IMR-90 (cell line): ENCODE results near the gene TTLL11. TPM values are rescaled to one million over a fixed set of nuclear protein-coding genes. Genes with fewer than 3 reads are reported as not detected.

Experiments used
- ATAC-seq: fragments of 200-7000 bp; cut with Tn5 transposase; 2 replicates; pipeline ENCODE4 v1.9.1; 2020; ENCODE audit warnings: low read depth, mild to moderate bottlenecking, moderate library complexity
- BruUV-seq: library from RNA; stranded (reverse); fragments of 400-500 nt; replicated peaks from 2 replicates; lab custom pipeline; 2021; lab: Mats Ljungman, UMichigan
- CTCF ChIA-PET: fragments of 300-600 bp; formaldehyde crosslinking; extraction: SDS; loops from one replicate; lab custom pipeline; 2021; ENCODE audit warnings: antibody characterized with exemption; lab: Yijun Ruan, JAX
- POLR2A ChIA-PET: fragments of 300-600 bp; sonication (Branson Sonifier 250); formaldehyde crosslinking; loops from one replicate; lab custom pipeline; 2022; ENCODE audit warnings: antibody characterized with exemption; ENCODE audit not compliant: unreplicated experiment; lab: Charles Lee
- DNase-seq: peaks from one replicate; pipeline ENCODE4 v3.0.0; 2013
- H2AFZ ChIP-seq: replicated peaks from 2 replicates; pipeline ENCODE3; 2013; ENCODE audit warnings: low read length, mild to moderate bottlenecking; ENCODE audit not compliant: poor library complexity
- H2AK5ac ChIP-seq: 2 replicates; pipeline ENCODE4 v1.6.1; 2013; ENCODE audit warnings: low read depth, low read length, inconsistent platforms
- H2AK9ac ChIP-seq: replicated peaks from 2 replicates; pipeline ENCODE3; 2013; ENCODE audit warnings: mild to moderate bottlenecking, low read depth, low read length, moderate library complexity; ENCODE audit not compliant: poor library complexity
- H2BK120ac ChIP-seq: 2 replicates; pipeline ENCODE4 v1.6.1; 2013; ENCODE audit warnings: low read depth, low read length, inconsistent platforms
- H2BK15ac ChIP-seq: 3 replicates; pipeline ENCODE4 v1.6.1; 2013; ENCODE audit warnings: low read depth, low read length, inconsistent platforms
- H2BK20ac ChIP-seq: 2 replicates; pipeline ENCODE4 v1.6.1; 2013; ENCODE audit warnings: low read depth, mild to moderate bottlenecking, inconsistent platforms, low read length, moderate library complexity
- H2BK5ac ChIP-seq: 2 replicates; pipeline ENCODE4 v1.6.1; 2013; ENCODE audit warnings: mild to moderate bottlenecking, low read depth, low read length, inconsistent platforms; ENCODE audit not compliant: poor library complexity, severe bottlenecking
- H3K14ac ChIP-seq: replicated peaks from 2 replicates; pipeline ENCODE4 v1.6.1; 2013; ENCODE audit warnings: low read depth, low read length, inconsistent platforms
- H3K18ac ChIP-seq: 2 replicates; pipeline ENCODE4 v1.6.1; 2013; ENCODE audit warnings: low read depth, low read length, control low read depth
- H3K23ac ChIP-seq: 2 replicates; pipeline ENCODE4 v1.6.1; 2013; ENCODE audit warnings: low read depth, low read length, inconsistent platforms
- H3K27ac ChIP-seq: 2 replicates; pipeline ENCODE4 v1.5.1; 2013; ENCODE audit warnings: mild to moderate bottlenecking, control low read depth, low read length; ENCODE audit not compliant: insufficient read depth
- H3K27me3 ChIP-seq: 2 replicates; pipeline ENCODE4 v1.6.1; 2013; ENCODE audit warnings: low read length; ENCODE audit not compliant: control insufficient read depth, insufficient read depth
- H3K36me3 ChIP-seq: 2 replicates; pipeline ENCODE4 v1.6.1; 2013; ENCODE audit warnings: low read length, mixed read lengths; ENCODE audit not compliant: control insufficient read depth, insufficient read depth
- H3K4ac ChIP-seq: 2 replicates; pipeline ENCODE4 v1.6.1; 2013; ENCODE audit warnings: low read depth, low read length, inconsistent platforms
- H3K4me1 ChIP-seq: 2 replicates; pipeline ENCODE4 v1.6.1; 2013; ENCODE audit warnings: low read length, mixed read lengths; ENCODE audit not compliant: control insufficient read depth, insufficient read depth
- H3K4me2 ChIP-seq: 2 replicates; pipeline ENCODE4 v1.6.1; 2013; ENCODE audit warnings: low read depth, mild to moderate bottlenecking, control low read depth, low read length, moderate library complexity
- H3K4me3 ChIP-seq: 2 replicates; pipeline ENCODE4 v1.5.1; 2013; ENCODE audit warnings: low read depth, mild to moderate bottlenecking, control low read depth, low read length, moderate library complexity; ENCODE audit not compliant: insufficient read depth
- H3K56ac ChIP-seq: 2 replicates; pipeline ENCODE4 v1.6.1; 2013; ENCODE audit warnings: low read length, inconsistent platforms; ENCODE audit not compliant: insufficient read depth; ENCODE audit errors: extremely low read depth
- H3K79me1 ChIP-seq, 2 experiments: 2 replicates each; pipeline ENCODE4 v1.6.1; 2013; ENCODE audit warnings: low read length in 2 of 2, inconsistent platforms in 1 of 2, low read depth in 1 of 2
- H3K9ac ChIP-seq: 2 replicates; pipeline ENCODE4 v1.6.1; 2013; ENCODE audit warnings: low read depth, low read length, control low read depth
- H3K9me1 ChIP-seq: 2 replicates; pipeline ENCODE4 v1.6.1; 2013; ENCODE audit warnings: low read length, inconsistent platforms; ENCODE audit not compliant: insufficient read depth
- H3K9me3 ChIP-seq: 2 replicates; pipeline ENCODE4 v1.6.1; 2013; ENCODE audit warnings: low read length; ENCODE audit not compliant: control insufficient read depth, insufficient read depth
- H4K20me1 ChIP-seq: 2 replicates; pipeline ENCODE4 v1.6.1; 2013; ENCODE audit warnings: low read length, inconsistent platforms; ENCODE audit not compliant: insufficient read depth
- H4K5ac ChIP-seq: 2 replicates; pipeline ENCODE4 v1.6.1; 2013; ENCODE audit warnings: mild to moderate bottlenecking, low read depth, low read length, control low read depth
- H4K8ac ChIP-seq, 2 experiments: 2 replicates each; pipeline ENCODE4 v1.6.1; 2013; ENCODE audit warnings: low read depth in 2 of 2, low read length in 2 of 2, control low read depth in 1 of 2, inconsistent platforms in 1 of 2
- H4K91ac ChIP-seq: 2 replicates; pipeline ENCODE4 v1.6.1; 2013; ENCODE audit warnings: low read depth, low read length, inconsistent platforms; ENCODE audit not compliant: insufficient read depth
- BHLHE40 ChIP-seq: fragments of 150-350 bp; IDR thresholded peaks from 2 replicates; pipeline ENCODE4 v1.6.1; 2016; ENCODE audit warnings: mild to moderate bottlenecking, low read depth, low read length
- CEBPB ChIP-seq: IDR thresholded peaks from 2 replicates; pipeline ENCODE4 v1.6.1; 2012; ENCODE audit warnings: low read depth, low read length, improper control_type of control experiment
- CHD1 ChIP-seq: IDR thresholded peaks from 2 replicates; pipeline ENCODE4 v1.6.1; 2012; ENCODE audit warnings: low read depth, low read length, improper control_type of control experiment
- FOS ChIP-seq: fragments of 150-350 bp; IDR thresholded peaks from 2 replicates; pipeline ENCODE4 v1.6.1; 2016; ENCODE audit warnings: low read depth, low read length
- MAFK ChIP-seq: IDR thresholded peaks from 2 replicates; pipeline ENCODE4 v1.6.1; 2012; ENCODE audit warnings: low read depth, low read length, improper control_type of control experiment
- MAZ ChIP-seq: IDR thresholded peaks from 2 replicates; pipeline ENCODE4 v1.6.1; 2012; ENCODE audit warnings: low read depth, mild to moderate bottlenecking, low read length, improper control_type of control experiment, moderate library complexity, borderline replicate concordance
- MXI1 ChIP-seq: IDR thresholded peaks from 2 replicates; pipeline ENCODE4 v1.6.1; 2012; ENCODE audit warnings: low read depth, mild to moderate bottlenecking, low read length, moderate library complexity, borderline replicate concordance
- NFE2L2 ChIP-seq: fragments of 150-350 bp; IDR thresholded peaks from 2 replicates; pipeline ENCODE4 v1.6.1; 2016; ENCODE audit warnings: low read depth, mild to moderate bottlenecking, low read length
- POLR2A ChIP-seq: IDR thresholded peaks from 2 replicates; pipeline ENCODE4 v1.6.1; 2012; ENCODE audit warnings: mild to moderate bottlenecking, low read depth, low read length
- RAD21 ChIP-seq: IDR thresholded peaks from 2 replicates; pipeline ENCODE4 v1.6.1; 2012; ENCODE audit warnings: low read length, improper control_type of control experiment
- RCOR1 ChIP-seq: IDR thresholded peaks from 2 replicates; pipeline ENCODE4 v1.6.1; 2012; ENCODE audit warnings: mild to moderate bottlenecking, low read length, improper control_type of control experiment; ENCODE audit not compliant: insufficient replicate concordance
- RFX5 ChIP-seq: IDR thresholded peaks from 2 replicates; pipeline ENCODE4 v1.8.0; 2012; ENCODE audit warnings: low read depth, mild to moderate bottlenecking, low read length, moderate library complexity
- SMC3 ChIP-seq: fragments of 150-350 bp; IDR thresholded peaks from 2 replicates; pipeline ENCODE4 v1.6.1; 2016; ENCODE audit warnings: low read depth, mild to moderate bottlenecking, antibody characterized with exemption, low read length, moderate library complexity
- WGBS, 2 experiments: methylation state at CpG; one replicate each; pipeline versions ENCODE4 v1.1.5 to v1.1.7; 2013; ENCODE audit warnings: missing lambda C conversion rate in 2 of 2; ENCODE audit not compliant: insufficient read length in 1 of 2; ENCODE audit errors: extremely low coverage in 2 of 2; 5-methylcytosine and 5-hydroxymethylcytosine counted together
- dilution Hi-C: fragments of 300-500 bp; cut with HindIII; formaldehyde crosslinking; loops from one replicate; pipeline ENCODE4 v1.14.3; 2018; ENCODE audit warnings: low sequenced_read_pairs; ENCODE audit not compliant: unreplicated experiment
- in situ Hi-C: fragments of 300-500 bp; cut with MboI; formaldehyde crosslinking; loops from 3 replicates; pipeline ENCODE4 v1.14.3; 2019; ENCODE audit warnings: low sequenced_read_pairs, inconsistent platforms, mixed read lengths
- intact Hi-C: fragments of 100-400 bp; cut with micrococcal nuclease; formaldehyde crosslinking; loops from 2 replicates; pipeline ENCODE4 v1.10.0; 2022
- polyA plus RNA-seq, 3 experiments: library from polyadenylated mRNA; depleted of rRNA; stranded (reverse); fragments of >200 nt; gene quantifications; 2 replicates each; pipeline ENCODE4 v1.2.3, GENCODE V29; 2012; ENCODE audit warnings: low replicate concordance in 1 of 3
- total RNA-seq: library from RNA; depleted of rRNA; stranded (reverse); fragments of >200 nt; gene quantifications from 2 replicates; pipeline ENCODE4 v1.2.3, GENCODE V29; 2012
- TF ChIP-seq, protein P1 (sequence below): conservative IDR thresholded peaks from 2 replicates; pipeline ENCODE4 v1.5.1; 2012; ENCODE audit warnings: mild to moderate bottlenecking, low read depth, low read length, improper control_type of control experiment
- TF ChIP-seq, protein P2 (sequence below): fragments of 150-350 bp; IDR thresholded peaks from 2 replicates; pipeline ENCODE4 v1.6.1; 2016; ENCODE audit warnings: low read depth, mild to moderate bottlenecking, low read length, moderate library complexity, borderline replicate concordance

TTLL11 gene
- total and polyA plus RNA-seq, 2 of the 4 experiments (the other 2 are of a cell fraction) = 2.0 to 4.6 TPM

DNA sequence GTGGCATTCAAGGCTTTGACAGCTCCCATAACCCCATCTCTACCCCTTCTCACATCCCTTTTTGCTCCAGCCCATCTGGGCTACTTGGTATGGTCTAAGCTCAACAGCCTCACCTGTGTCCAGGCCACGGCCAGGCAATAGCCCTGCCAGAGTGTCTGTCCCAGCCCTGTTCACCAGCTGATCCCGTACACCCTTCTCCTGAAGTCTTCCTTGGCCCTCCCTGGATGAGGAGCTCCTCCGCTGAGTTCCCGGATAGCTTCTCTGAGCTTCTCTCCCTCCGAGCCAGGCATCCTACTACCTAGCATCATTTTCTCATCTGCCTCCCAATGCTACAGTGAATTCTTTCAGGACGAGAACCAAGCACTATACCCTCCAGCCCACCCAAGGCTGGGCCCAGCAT is 233.5 kb downstream of the TTLL11 start:
- no peak overlapping the region for H3K4me2 ChIP-seq
- no peak overlapping the region for H3K18ac ChIP-seq
- no peak overlapping the region for H3K4ac ChIP-seq
- CTCF ChIA-PET = interaction anchor here (1.5 kb wide), 1 partner anchor 314 kb away, joined by 3 read pairs; no protein-coding TSS in a partner anchor
- H3K14ac ChIP-seq = no peak overlapping the region
- no peak overlapping the region for H4K8ac ChIP-seq
- peaks cover 2% of the 10 kb centered on the region; the same call in 1 of the 2 replicates for H3K27me3 ChIP-seq
- H3K27ac ChIP-seq = no peak overlapping the region
- H2BK15ac ChIP-seq = no peak overlapping the region
- H2BK120ac ChIP-seq = no peak overlapping the region
- DNase-seq = no peak
- no peaks in the 10 kb centered on the region for H3K79me1 ChIP-seq
- no peak for ATAC-seq
- H2AK9ac ChIP-seq = no peak overlapping the region
- H3K4me1 ChIP-seq = peaks cover 9% of the 10 kb centered on the region
- H4K91ac ChIP-seq = no peak overlapping the region
- no peaks in the 10 kb centered on the region for H3K9me3 ChIP-seq
- BruUV-seq = no TSS peak
- dilution Hi-C loops (no loop called here), in situ Hi-C loops (no loop called here), intact Hi-C loops (no loop called here)
- H4K20me1 ChIP-seq = no peaks in the 10 kb centered on the region
- H3K9ac ChIP-seq = no peak overlapping the region
- H2BK5ac ChIP-seq = no peak overlapping the region
- peaks cover 9% of the 10 kb centered on the region; the same call in 1 of the 2 replicates for H3K9me1 ChIP-seq
- WGBS, 2 experiments = no CpG with 5 or more reads among the region's 6 CpGs
- no peaks in the 10 kb centered on the region for H3K36me3 ChIP-seq
- no peak overlapping the region for H3K56ac ChIP-seq
- POLR2A ChIA-PET = no interaction called here
- no peak overlapping the region for H2AFZ ChIP-seq
- H2BK20ac ChIP-seq = peak overlapping the region; percentile 11; the same call in 1 of the 2 replicates
- H2AK5ac ChIP-seq = no peak overlapping the region
- H3K23ac ChIP-seq = no peak overlapping the region
- H3K4me3 ChIP-seq = no peak overlapping the region
- no peak for TF ChIP-seq CEBPB
- TF ChIP-seq RCOR1 = no peak
- TF ChIP-seq CHD1 = no peak
- no peak for TF ChIP-seq MXI1
- no peak for TF ChIP-seq POLR2A
- TF ChIP-seq BHLHE40 = no peak
- no peak for TF ChIP-seq MAFK
- no peak for TF ChIP-seq RAD21
- no peak for TF ChIP-seq SMC3
- TF ChIP-seq FOS = no peak
- TF ChIP-seq RFX5 = no peak
- no peak for TF ChIP-seq MAZ
- no peak for TF ChIP-seq NFE2L2
- TF ChIP-seq, protein P1, sequence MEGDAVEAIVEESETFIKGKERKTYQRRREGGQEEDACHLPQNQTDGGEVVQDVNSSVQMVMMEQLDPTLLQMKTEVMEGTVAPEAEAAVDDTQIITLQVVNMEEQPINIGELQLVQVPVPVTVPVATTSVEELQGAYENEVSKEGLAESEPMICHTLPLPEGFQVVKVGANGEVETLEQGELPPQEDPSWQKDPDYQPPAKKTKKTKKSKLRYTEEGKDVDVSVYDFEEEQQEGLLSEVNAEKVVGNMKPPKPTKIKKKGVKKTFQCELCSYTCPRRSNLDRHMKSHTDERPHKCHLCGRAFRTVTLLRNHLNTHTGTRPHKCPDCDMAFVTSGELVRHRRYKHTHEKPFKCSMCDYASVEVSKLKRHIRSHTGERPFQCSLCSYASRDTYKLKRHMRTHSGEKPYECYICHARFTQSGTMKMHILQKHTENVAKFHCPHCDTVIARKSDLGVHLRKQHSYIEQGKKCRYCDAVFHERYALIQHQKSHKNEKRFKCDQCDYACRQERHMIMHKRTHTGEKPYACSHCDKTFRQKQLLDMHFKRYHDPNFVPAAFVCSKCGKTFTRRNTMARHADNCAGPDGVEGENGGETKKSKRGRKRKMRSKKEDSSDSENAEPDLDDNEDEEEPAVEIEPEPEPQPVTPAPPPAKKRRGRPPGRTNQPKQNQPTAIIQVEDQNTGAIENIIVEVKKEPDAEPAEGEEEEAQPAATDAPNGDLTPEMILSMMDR = no peak
- TF ChIP-seq, protein P2, sequence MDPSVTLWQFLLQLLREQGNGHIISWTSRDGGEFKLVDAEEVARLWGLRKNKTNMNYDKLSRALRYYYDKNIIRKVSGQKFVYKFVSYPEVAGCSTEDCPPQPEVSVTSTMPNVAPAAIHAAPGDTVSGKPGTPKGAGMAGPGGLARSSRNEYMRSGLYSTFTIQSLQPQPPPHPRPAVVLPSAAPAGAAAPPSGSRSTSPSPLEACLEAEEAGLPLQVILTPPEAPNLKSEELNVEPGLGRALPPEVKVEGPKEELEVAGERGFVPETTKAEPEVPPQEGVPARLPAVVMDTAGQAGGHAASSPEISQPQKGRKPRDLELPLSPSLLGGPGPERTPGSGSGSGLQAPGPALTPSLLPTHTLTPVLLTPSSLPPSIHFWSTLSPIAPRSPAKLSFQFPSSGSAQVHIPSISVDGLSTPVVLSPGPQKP = no peak
- H4K5ac ChIP-seq = no peak overlapping the region
